ENCODE data around the gene OR1N1. TPM values are rescaled to one million over a fixed set of nuclear protein-coding genes. Genes with fewer than 3 reads are reported as not detected.

Gene OR1N1, protein sequence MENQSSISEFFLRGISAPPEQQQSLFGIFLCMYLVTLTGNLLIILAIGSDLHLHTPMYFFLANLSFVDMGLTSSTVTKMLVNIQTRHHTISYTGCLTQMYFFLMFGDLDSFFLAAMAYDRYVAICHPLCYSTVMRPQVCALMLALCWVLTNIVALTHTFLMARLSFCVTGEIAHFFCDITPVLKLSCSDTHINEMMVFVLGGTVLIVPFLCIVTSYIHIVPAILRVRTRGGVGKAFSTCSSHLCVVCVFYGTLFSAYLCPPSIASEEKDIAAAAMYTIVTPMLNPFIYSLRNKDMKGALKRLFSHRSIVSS
- total RNA-seq: not detected in 2 replicates

DNA sequence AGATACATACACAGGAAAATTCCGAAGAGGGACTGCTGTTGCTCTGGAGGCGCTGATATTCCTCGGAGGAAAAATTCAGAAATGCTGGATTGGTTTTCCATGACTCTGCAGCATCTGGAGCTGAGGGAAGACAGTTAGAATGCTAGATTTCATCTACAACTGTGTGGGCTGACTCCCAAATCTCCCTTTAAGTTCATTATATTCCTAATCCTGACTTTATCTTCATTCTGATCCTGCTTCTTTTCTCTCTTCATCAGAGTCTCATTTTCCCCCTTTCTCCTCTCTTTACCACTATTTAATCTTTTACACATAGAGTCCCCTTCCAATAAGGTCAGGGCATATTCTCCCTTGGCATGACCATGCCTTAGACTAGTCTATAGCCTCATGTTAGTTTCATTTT is at the start of gene OR1N1:
Gene OR1N1, minus strand, starts transcription at position 101 of the 400 bp plus-strand sequence. Its CDS starts 0 bp downstream, at position 101.

DNA sequence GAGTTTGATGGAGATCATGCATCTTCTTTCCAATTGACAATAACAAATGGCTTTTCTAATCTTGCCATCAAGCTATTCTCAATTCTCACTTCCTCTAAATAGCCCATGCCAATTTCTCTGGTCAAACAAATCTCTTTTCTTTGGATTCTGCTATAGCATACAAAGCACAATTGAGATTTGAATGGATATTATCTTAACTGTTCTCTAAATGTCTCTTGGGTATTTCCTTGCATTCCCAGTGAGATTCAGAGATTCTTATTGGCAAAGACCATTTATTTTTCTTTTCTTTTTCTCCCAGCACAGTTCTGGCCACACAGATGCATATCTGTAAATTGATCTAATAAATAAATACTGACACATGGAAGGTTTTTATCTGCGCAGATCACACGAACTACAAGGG is 25.7 kb upstream of the OR1N1 start, which contains the start of gene OR1N2:
Gene OR1N2, plus strand, starts transcription at position 301 of the 400 bp plus-strand sequence. CDS start 100 bp downstream, outside the sequence.

DNA sequence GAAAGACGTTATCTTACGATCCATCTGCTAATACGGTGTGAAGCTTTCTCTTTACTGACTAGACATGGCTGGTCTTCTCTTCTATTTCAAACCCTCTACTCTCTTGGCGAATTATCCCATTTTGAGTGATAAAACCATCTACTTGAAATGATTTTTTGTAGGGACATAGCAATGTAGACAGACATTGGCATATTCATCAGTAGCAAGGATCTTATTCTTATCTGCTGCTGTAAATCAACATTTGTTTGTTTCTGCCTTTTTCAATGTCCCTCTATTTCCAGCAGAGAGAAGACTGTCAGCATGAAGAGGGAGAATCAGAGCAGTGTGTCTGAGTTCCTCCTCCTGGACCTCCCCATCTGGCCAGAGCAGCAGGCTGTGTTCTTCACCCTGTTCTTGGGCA is 8.3 kb downstream of the OR1N1 start, which contains the start of gene OR1J4:
Gene OR1J4, plus strand, starts transcription at position 301 of the 400 bp plus-strand sequence. Its CDS starts 0 bp downstream, at position 301.

DNA sequence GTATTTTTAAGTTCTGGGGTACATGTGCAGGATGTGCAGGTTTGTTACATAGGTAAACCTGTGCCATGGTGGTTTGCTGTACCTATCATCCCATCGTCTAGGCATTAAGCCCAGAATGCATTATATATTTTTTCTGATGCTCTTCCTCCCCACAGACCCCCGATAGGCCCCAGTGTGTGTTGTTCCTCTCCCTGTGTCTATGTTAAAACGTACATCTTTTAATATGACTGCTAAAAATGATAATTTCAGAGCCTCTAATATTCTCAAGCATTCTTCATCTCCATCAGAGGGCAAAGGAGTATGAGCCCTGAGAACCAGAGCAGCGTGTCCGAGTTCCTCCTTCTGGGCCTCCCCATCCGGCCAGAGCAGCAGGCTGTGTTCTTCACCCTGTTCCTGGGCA is 16.6 kb downstream of the OR1N1 start, which contains the start of gene OR1J2:
Gene OR1J2, plus strand, starts transcription at position 301 of the 400 bp plus-strand sequence. Its CDS starts 0 bp downstream, at position 301.

DNA sequence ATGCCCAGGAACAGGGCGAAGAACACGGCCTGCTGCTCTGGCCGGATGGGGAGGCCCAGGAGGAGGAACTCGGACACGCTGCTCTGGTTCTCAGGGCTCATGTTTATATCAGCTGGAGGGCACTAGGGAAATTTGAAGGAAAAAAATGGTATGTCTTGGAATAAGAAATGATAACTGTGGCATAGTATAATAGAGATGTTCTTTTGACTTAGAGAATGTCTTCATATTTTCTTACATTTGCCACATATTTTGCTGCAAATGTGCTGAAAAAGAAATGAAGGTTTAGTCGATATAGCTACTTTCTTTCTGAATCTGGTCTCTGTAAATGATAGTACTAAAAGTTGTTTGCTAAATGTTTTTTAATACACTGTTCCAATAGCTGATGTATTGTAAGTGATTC is 49.3 kb downstream of the OR1N1 start, which contains the start of gene OR1J1:
Gene OR1J1, minus strand, starts transcription at position 101 of the 400 bp plus-strand sequence. Its CDS starts 0 bp downstream, at position 101.

Other genes with a start within 250 kb of the OR1N1 start
- gene PTGS1, start 156.3 kb downstream of the OR1N1 start, total RNA-seq: 51.6 and 55.0 TPM in 2 replicates
- not detected in 2 replicates for gene OR1J1, start 49.4 kb downstream of the OR1N1 start, total RNA-seq
- not detected in 2 replicates for gene OR1J2, start 16.5 kb downstream of the OR1N1 start, total RNA-seq
- gene OR1J4, start 8.2 kb downstream of the OR1N1 start, total RNA-seq: not detected in 2 replicates
- not detected in 2 replicates for gene OR1N2, start 25.8 kb upstream of the OR1N1 start, total RNA-seq
- gene OR1L8, start 56.1 kb upstream of the OR1N1 start, total RNA-seq: not detected in 2 replicates
- not detected in 2 replicates for gene OR1Q1, start 87.4 kb upstream of the OR1N1 start, total RNA-seq
- not detected in 2 replicates for gene OR1B1, start 130.3 kb upstream of the OR1N1 start, total RNA-seq
- not detected in 2 replicates for gene OR1L1, start 134.4 kb upstream of the OR1N1 start, total RNA-seq
- gene OR1L3, start 147.8 kb upstream of the OR1N1 start, total RNA-seq: not detected in 2 replicates
- not detected in 2 replicates for gene OR1L4, start 196.7 kb upstream of the OR1N1 start, total RNA-seq
- not detected in 2 replicates for gene OR1L6, start 215.0 kb upstream of the OR1N1 start, total RNA-seq

Data from bronchus fibroblast of lung (primary cell).